Measurements from ENCODE around the gene PSMD8.

GRCh38 chr19:38391911-38392464 is 17.6 kb downstream of the PSMD8 start:
- no peak for TF ChIP-seq CTCF (IDR thresholded peaks at IDR 0.05; ENCODE audit: insufficient read depth, low read length, poor library complexity, severe bottlenecking)
- no peak for TF ChIP-seq EZH2phosphoT487 (conservative IDR thresholded peaks at IDR 0.05; ENCODE audit: low read length)

Measured in SU-DHL-6 (cell line).